NCI-H146 treated with DMSO at 0.1 percent for 48 hours (cell line): ENCODE data around the gene HECTD1.
"Not testable (repeated sequence)": the region's sequence is repeated elsewhere in the genome, so short reads cannot be mapped to it uniquely, and the experiment has no call there.

ENCODE experiments used
- DNase-seq: peaks from one replicate; lab custom pipeline; 2025; ENCODE audit not compliant: unreplicated experiment; lab: John Stamatoyannopoulos, UW

The HECTD1 gene

GRCh38 chr14:31194661-31195060 is 12.9 kb downstream of the HECTD1 start:
- DNase-seq: no peak

DNA sequence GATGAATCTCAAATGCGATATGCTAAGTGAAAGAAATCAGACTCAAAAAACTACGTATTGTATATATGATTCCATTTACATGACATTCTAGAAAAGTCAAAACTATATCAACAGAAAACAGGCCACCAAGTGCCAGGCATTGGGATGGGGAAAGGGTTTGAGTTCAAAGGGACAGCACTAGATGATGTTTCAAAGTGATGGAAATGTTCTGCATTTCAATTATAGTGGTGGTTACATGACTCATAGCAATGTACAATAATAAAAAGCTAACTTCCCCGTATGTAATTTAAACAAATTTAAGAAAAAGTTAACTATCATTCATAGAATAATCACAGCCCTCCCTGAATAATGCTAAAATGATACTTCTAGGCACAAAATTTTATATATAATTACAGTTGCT is 13.5 kb downstream of the HECTD1 start:
- no peak for DNase-seq

GRCh38 chr14:31192544-31192943 is 15.0 kb downstream of the HECTD1 start:
- not testable (repeated sequence) for DNase-seq

DNA sequence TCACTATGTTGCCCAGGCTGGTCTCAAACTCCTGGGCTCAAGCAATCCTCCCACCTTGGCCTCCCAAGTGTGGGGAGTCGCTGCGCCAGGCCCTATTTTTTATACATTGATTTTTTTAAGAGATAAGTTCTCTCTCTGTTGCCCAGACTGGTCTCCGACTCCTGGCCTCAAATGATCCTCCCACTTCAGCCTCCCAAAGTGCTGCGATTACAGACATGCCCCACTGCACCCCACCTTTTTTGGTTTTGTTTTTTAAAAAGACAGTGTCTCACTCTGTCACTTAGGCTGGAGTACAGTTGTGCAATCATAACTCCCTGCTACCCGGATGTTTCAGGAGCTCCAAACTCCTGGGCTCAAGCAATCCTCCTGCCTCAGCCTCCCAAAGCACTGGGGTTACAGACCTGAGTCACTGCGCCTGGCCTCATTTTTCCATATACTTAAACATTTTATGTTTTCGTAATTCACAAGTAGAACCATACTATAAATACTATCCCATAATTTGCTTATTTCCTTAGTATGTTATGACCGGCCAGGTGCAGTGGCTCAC is 16.8 kb downstream of the HECTD1 start:
- no peak for DNase-seq

GRCh38 chr14:31190219-31190603 is 17.4 kb downstream of the HECTD1 start:
- no peak for DNase-seq

DNA sequence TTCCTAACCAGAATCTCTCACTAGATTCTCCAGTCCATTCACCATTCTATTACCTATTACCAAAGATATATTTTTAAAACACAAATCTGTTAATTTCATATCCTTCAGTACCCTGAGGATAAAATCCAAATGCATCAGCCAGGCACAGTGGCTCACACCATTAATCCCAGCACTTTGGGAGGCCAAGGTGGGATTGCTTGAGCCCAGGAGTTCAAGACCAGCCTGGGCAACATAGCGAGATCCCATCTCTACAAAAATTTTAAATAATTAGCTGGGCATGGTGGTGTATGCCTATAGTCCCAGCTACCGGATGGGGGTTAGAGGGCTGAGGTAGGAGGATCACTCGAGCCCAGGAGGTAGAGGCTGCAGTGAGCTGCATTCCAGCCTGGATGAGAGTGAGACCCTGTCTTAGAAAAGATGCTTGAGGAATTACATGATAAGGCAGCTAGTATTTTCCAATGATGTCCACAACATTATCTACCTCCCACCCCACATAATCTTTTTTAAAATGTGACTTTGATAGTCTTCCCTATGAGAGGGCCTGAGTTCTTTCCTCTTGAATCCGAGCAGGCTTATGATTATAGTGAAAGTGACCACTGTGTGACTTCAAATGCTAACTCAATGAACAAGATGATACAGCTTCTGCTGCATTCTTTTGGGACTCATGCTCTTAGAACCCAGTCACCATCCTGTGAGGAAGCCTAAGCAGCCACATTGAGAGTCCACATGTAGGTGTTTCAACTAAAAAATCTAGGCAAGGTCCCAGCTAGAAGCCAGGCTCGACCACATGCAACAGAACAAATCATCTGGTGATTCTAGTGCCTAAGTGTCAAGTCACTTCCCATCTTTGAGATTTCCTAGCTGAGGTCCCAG is 18.0 kb downstream of the HECTD1 start:
- no peak for DNase-seq

DNA sequence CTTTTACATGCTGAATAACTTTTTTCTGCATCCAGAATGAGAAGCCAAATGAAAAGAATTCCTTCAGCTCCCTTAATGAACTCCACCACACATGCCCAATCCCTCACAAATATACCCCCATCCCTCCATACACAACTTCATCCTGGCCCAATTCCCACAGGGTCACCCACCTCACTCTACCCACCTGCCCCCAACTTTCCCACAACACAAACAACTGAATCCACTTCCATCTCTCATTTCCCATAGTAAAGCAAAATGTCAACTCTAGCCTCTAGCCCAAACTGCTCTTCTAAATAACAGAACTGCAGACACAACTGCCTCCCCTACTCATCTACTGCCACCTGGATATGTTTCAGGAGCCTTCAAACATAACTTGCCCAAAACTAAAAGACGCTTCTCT is 18.8 kb downstream of the HECTD1 start:
- no peak for DNase-seq

- DNase-seq: not testable (repeated sequence)
These were observed 25.6 kb downstream of the HECTD1 start for GRCh38 chr14:31182016-31182415.

DNA sequence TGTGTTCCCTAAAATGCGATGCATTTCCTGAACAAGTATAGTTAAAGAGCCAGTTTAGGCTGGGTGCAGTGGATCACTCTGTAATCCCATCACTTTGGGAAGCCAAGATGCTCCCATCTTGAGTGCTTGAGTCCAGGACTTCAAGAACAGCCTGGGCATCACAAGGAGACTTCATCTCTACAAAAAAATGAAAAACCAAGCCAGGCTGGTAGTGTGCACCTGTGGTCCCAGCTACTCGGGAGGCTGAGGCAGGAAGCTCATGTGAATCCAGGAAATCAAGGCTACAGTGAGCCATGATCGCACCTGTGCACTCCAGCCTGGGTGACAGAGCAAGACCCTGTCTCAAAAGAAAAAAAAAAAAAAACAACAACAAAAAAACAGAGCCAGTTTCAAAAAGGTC is 26.3 kb downstream of the HECTD1 start:
- no peak for DNase-seq

- DNase-seq: no peak
These were observed 27.1 kb downstream of the HECTD1 start for GRCh38 chr14:31180299-31181051.

GRCh38 chr14:31174433-31174832 is 33.2 kb downstream of the HECTD1 start:
- no peak for DNase-seq

DNA sequence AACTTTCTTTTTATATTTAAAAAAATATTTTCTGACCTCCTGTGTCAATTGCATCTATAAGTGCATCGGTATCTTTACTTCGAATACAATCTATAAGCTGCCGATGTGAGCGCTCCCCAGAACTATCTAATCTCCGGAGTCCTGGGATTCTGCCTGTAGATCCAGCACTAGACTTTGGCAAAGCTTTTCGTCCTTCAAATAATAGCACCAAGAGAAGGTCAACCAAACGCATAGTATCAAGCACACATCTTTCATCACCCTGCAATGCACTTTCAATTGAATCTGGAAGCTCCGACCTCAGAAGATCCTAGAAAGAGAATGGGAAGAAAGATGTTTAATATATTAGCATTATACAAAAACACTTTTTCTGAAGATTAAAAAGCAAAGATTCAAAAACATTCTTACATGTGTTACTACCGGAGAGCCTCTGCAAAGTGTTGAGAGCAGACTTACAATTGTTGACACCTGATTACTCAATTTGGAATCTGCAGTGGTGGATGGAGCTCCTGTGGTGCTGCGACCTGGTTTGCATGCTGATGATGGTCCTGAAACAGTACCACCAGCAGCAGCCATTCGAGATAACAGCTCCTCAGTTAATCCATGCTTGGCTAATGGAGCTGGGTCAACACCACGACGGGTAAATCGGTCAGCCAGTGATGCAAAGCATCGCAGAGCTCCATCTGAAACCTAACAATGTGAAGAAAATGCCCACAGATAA is 34.3 kb downstream of the HECTD1 start:
- DNase-seq: no peak

DNA sequence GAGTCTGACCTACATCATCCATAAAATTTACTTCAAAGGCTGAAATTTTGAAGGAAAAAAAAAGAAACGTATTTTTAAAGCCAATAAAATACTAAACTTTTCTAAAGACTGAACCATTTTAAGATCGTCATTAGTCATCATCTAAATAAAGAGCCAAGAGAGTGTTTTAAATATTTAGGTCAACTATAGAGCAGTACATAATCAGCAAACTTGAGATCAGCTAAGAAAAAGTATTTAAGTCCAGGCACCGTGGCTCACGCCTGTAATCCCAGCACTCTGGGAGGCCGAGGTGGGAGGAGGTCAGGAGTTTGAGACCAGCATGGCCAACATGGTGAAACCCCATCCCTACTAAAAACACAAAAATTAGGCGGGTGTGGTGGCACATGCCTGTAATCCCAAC is 35.5 kb downstream of the HECTD1 start:
- DNase-seq: no peak

DNA sequence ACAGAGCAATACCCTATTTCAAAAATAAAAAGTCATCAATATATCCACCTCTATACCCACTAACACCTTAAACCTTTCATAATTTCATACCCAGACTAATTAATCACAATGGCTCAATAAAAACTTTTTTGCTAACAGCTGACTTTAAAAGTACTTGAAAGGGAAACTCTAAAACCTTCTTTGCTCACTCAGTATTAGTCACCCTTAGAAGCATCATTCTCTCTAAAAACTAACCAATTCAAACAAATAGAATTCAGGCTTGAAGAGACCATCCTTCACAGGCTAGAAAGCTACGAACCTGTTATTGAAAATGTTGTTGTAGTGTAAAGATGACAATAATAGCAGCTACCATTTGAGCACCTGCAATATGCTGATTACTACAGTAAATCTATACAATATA is 37.2 kb downstream of the HECTD1 start:
- DNase-seq: no peak

- DNase-seq: no peak
These were observed 37.7 kb downstream of the HECTD1 start for GRCh38 chr14:31169877-31170276.

GRCh38 chr14:31167032-31167431 is 40.6 kb downstream of the HECTD1 start:
- no peak for DNase-seq

DNA sequence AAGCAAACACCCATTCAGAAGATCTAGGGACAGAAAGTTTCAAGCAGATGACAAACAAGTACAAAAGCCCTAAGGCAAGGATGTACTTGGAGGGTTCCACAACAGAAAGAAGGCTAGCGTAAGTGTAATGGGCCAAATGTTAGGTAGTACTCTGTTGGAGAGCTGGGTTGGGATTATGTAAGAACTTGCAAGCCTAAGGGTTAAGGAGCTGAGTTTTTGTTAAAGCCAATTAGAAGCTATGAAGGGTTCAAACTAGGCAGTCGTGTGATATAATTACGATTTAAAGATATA is 41.4 kb downstream of the HECTD1 start:
- no peak for DNase-seq

GRCh38 chr14:31164115-31164514 is 43.5 kb downstream of the HECTD1 start:
- no peak for DNase-seq

DNA sequence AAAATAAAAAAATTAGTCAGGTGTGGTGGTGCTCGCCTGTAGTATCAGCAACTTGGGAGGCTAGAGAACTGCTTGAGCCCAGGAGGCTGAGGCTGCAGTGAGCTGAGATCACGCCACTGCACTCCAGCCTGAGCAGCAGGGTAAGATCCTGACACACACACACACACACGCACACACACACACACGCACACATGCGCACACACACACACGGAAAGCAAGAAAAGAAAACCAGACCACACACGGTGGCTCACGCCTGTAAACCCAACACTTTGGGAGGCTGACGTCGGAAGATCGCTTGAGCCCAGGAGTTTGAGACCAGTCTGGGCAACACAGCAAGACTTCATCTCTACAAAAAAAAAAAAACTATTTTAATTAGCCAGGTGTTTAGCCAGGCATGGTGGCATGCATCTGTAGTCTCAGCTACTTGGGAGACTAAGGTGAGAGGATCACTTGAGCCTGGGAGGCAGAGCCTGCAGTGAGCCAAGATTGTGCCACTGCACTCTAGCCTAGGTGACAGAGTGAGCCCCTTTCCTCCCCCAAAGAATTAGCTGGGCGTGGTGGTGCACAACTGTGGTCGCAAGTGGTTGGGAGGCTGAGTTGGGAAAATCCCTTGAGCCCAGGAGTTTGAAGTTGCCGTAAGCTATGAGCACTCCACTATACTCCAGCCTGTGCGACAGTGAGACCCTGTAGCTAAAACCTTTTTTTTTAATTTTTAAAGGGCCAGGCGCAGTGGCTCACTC is 44.5 kb downstream of the HECTD1 start:
- no peak for DNase-seq

GRCh38 chr14:31161274-31161673 is 46.3 kb downstream of the HECTD1 start:
- no peak for DNase-seq
